ENCODE data around the gene CORO7. TPM values are rescaled to one million over a fixed set of nuclear protein-coding genes. Genes with fewer than 3 reads are reported as not detected.

The CORO7 gene
- total and polyA plus RNA-seq, 7 donors: 3.4 to 7.9 (median 5.8) TPM

DNA sequence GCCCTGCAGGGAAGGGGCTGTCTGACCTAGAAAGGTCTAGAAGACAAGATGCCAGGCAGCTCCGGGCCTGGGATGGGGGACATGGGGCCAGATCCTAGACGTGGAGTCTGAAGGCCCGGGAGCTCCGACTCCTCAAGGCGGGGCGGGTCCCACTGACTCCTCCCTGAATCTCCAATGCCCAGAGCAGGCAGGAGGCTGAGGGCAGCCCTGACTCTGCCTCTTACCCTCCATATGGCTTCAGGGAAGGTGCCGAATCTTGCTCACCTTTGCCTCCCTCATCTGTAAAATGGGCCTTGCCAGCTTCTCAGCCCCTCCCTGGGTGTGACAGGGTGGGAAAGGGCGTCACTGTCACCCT is 30.0 kb downstream of the CORO7 start:
- H3K36me3 ChIP-seq (ENCODE audit: insufficient read depth in 1 of 2, low read depth in 1 of 2): no peaks in the 10 kb centered on the region
- DNase-seq (no peak), ATAC-seq (no peak)
- TF ChIP-seq, protein P1, sequence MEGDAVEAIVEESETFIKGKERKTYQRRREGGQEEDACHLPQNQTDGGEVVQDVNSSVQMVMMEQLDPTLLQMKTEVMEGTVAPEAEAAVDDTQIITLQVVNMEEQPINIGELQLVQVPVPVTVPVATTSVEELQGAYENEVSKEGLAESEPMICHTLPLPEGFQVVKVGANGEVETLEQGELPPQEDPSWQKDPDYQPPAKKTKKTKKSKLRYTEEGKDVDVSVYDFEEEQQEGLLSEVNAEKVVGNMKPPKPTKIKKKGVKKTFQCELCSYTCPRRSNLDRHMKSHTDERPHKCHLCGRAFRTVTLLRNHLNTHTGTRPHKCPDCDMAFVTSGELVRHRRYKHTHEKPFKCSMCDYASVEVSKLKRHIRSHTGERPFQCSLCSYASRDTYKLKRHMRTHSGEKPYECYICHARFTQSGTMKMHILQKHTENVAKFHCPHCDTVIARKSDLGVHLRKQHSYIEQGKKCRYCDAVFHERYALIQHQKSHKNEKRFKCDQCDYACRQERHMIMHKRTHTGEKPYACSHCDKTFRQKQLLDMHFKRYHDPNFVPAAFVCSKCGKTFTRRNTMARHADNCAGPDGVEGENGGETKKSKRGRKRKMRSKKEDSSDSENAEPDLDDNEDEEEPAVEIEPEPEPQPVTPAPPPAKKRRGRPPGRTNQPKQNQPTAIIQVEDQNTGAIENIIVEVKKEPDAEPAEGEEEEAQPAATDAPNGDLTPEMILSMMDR (IDR thresholded peaks at IDR 0.05): no peak
- no peak overlapping the region for H3K4me3 ChIP-seq
- H3K27ac ChIP-seq: peak overlapping the region; percentile 36
- 76 to 89% (median 84%) methylated on average over 6 to 8 of the region's 8 CpGs for WGBS, 3 donors
- intact Hi-C loops (cut with DNase I): no loop called here
- H3K4me1 ChIP-seq: peaks cover 9% of the 10 kb centered on the region
- H3K9me3 ChIP-seq: no peaks in the 10 kb centered on the region
- no peaks in the 10 kb centered on the region for H3K27me3 ChIP-seq (ENCODE audit: insufficient read depth in 3 of 3, low read length in 2 of 3)

DNA sequence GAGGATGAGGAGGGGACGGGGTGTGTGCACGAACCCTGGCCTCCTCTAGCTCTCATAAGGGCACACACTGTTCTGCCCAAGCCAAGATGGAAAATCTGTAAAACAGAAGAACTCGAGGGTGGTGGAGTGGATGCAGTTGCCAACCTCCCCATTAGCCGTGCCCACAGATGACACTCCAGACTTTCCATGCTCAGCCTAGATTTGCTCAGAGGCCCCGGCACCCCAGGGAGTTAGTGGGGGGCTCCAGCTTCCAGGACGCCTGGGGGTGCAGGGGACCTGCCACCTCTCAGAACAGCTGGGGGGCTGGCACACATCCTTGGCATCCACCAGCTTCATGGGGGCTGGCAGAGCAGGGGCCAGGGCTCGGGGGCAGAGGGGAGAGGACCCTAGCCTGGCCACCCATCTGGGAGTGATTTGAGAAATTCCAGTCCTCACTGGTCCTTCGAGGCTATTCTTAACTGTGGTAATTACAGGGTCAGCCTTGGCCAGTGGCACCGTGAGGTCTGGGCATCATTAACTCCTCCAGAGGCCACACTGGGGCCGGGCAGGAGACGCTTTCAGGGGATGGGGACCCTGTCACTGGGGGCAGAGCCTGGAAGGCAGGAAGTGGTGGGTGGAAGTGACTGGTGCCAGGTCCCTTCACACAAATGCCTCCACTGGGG is 30.5 kb downstream of the CORO7 start:
- Histone ChIP-seq H3K36me3 (ENCODE audit: insufficient read depth in 1 of 2, low read depth in 1 of 2) (no peaks in the 10 kb centered on the region), H3K27me3 (ENCODE audit: insufficient read depth in 3 of 3, low read length in 2 of 3) (no peaks in the 10 kb centered on the region), H3K9me3 (no peaks in the 10 kb centered on the region), H3K4me3 (no peak overlapping the region), H3K4me1 (peaks cover 10% of the 10 kb centered on the region), H3K27ac (peak overlapping the region; percentile 30)
- ATAC-seq (no peak), DNase-seq (no peak)
- 79 to 87% (median 79%) methylated on average over 11 of the region's 11 CpGs for WGBS, 3 donors
- TF ChIP-seq, protein P1 (IDR thresholded peaks at IDR 0.05): no peak
- intact Hi-C loops (cut with DNase I): no loop called here

DNA sequence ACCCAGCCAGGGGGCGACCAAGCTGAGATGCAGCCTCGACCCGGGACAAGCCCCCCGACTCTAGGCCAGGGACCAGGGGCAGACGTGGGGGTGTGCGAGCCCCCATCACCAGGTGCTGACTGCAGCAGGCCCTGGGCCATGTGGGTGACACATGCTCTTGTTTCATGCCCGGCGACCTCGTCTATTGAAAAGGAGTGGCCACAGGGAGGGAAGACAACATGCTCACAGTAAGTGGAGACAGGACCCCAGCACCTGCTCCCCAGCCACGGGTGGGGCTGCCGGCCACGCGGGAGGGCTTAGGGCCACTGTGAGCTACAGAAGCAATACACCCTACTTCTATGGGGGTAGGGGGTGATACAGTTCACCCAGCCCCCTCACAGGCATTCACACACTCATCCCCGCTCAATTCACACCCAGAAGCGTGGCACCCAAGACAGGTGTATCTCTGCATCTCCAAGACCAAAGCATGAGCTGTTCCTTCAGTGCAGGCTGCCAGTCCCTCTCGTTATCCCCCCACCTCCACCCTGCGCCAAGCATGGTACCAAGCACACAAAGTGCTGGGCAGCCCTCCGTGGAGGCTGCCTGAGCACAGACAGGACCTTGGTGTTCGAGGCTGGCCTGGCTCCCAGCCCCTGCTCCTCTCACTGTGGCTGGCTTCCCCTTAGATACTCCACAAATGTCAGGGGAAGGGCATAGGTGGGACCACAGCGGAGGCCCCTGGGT is 31.2 kb downstream of the CORO7 start:
- peak overlapping the region; percentile 30 for H3K27ac ChIP-seq
- H3K4me3 ChIP-seq: no peak overlapping the region
- H3K4me1 ChIP-seq: peaks cover 13% of the 10 kb centered on the region
- no peaks in the 10 kb centered on the region for H3K27me3 ChIP-seq (ENCODE audit: insufficient read depth in 3 of 3, low read length in 2 of 3)
- 78 to 91% (median 83%) methylated on average over 20 of the region's 20 CpGs for WGBS, 3 donors
- no peaks in the 10 kb centered on the region for H3K9me3 ChIP-seq
- intact Hi-C loops (cut with DNase I): no loop called here
- H3K36me3 ChIP-seq (ENCODE audit: insufficient read depth in 1 of 2, low read depth in 1 of 2): no peaks in the 10 kb centered on the region
- DNase-seq (no peak), ATAC-seq (no peak)
- TF ChIP-seq, protein P1 (IDR thresholded peaks at IDR 0.05): no peak

DNA sequence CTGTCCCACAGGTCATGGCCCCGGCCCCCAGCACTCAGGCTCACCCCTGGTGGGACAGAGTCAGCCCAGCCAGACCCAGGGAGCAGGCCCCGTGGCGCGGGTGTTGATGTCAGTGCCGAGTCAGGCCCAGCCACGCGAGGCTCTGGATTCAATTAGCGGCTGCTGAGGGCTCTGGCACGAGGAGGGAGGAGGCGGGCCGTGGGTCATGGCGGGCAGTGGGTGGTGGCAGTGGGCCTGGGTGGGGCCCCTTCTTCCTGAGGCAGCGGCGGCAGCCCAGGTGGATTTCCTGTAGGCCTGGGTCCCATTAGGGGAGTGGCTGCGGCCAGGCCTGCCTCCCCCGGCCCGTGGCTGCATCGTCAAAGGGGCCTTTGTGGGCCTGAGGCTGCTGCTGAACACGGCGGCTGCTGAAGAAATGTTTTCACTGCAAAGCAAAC is 31.9 kb downstream of the CORO7 start:
- no peaks in the 10 kb centered on the region for H3K27me3 ChIP-seq (ENCODE audit: insufficient read depth in 3 of 3, low read length in 2 of 3)
- TF ChIP-seq, protein P1 (IDR thresholded peaks at IDR 0.05): no peak
- peaks cover 13% of the 10 kb centered on the region for H3K4me1 ChIP-seq
- H3K4me3 ChIP-seq: no peak overlapping the region
- no peak overlapping the region for H3K27ac ChIP-seq
- ATAC-seq (no peak), DNase-seq (no peak)
- intact Hi-C loops (cut with DNase I): no loop called here
- 73 to 83% (median 80%) methylated on average over 15 to 20 of the region's 20 CpGs for WGBS, 3 donors
- H3K36me3 ChIP-seq (ENCODE audit: insufficient read depth in 1 of 2, low read depth in 1 of 2): no peaks in the 10 kb centered on the region
- H3K9me3 ChIP-seq: no peaks in the 10 kb centered on the region

All from psoas muscle (tissue), 8 donors.